HepG2 (cell line): ENCODE results near the gene COMT. TPM values are rescaled to one million over a fixed set of nuclear protein-coding genes. Genes with fewer than 3 reads are reported as not detected.

ENCODE experiments used
- ATAC-seq: fragments of 200-7000 bp; cut with Tn5 transposase; 3 replicates; pipeline ENCODE4 v1.9.1; 2020; ENCODE audit warnings: mild to moderate bottlenecking, moderate library complexity
- BruUV-seq: library from RNA; stranded (reverse); fragments of 400-500 nt; replicated peaks from 2 replicates; lab custom pipeline; 2021; lab: Mats Ljungman, UMichigan
- CTCF ChIA-PET: fragments of 300-600 bp; formaldehyde crosslinking; extraction: SDS; loops from one replicate; lab custom pipeline; 2021; ENCODE audit warnings: low total read pairs, inconsistent platforms, low intra/inter-chr PET ratio; lab: Yijun Ruan, JAX
- POLR2A ChIA-PET: fragments of 350-600 bp; sonication (Branson Sonifier 250); formaldehyde crosslinking; loops from one replicate; lab custom pipeline; 2020; ENCODE audit warnings: antibody characterized with exemption, inconsistent platforms; lab: Yijun Ruan, JAX
- DNase-seq: peaks from one replicate; pipeline ENCODE4 v3.0.0-alpha.2; 2015; ENCODE audit warnings: low spot score
- FAIRE-seq: peaks from 3 replicates; lab custom pipeline; 2011; peaks lifted over from hg19 to GRCh38; lab: Jason Lieb, UNC
- H2AFZ ChIP-seq: one replicate; pipeline ENCODE4 v1.6.1; 2011; ENCODE audit warnings: low read length, inconsistent platforms
- H3K27ac ChIP-seq: fragments of 300-600 bp; 3 replicates; pipeline ENCODE4 v1.8.0; 2011; ENCODE audit warnings: mixed run types, mild to moderate bottlenecking, mixed read lengths, low read length, inconsistent platforms; ENCODE audit not compliant: insufficient read depth; ENCODE audit errors: extremely low read length
- H3K27me3 ChIP-seq, 2 experiments: fragments of 200-600 bp in 1 of 2; 2 replicates in 1 of 2; 3 replicates in 1 of 2; pipeline versions ENCODE4 v1.6.0 to v1.8.0; 2011; ENCODE audit warnings: low read length in 2 of 2, mild to moderate bottlenecking in 2 of 2, moderate library complexity in 2 of 2, inconsistent platforms in 1 of 2; ENCODE audit not compliant: insufficient read depth in 2 of 2, control insufficient read depth in 1 of 2
- H3K36me3 ChIP-seq, 2 experiments: fragments of 200-600 bp in 1 of 2; replicated peaks in 1 of 2; 2 replicates in 1 of 2; 3 replicates in 1 of 2; pipeline versions ENCODE4 v1.5.1 to v1.8.0; 2011; ENCODE audit warnings: low read length in 2 of 2, inconsistent platforms in 1 of 2; ENCODE audit not compliant: insufficient read depth in 2 of 2, control insufficient read depth in 1 of 2
- H3K4me1 ChIP-seq: 2 replicates; pipeline ENCODE4 v1.5.1; 2012; ENCODE audit warnings: low read length, inconsistent platforms; ENCODE audit not compliant: insufficient read depth
- H3K4me2 ChIP-seq: 2 replicates; pipeline ENCODE4 v1.6.0; 2011; ENCODE audit warnings: low read depth, low read length, inconsistent platforms
- H3K4me3 ChIP-seq, 3 experiments: fragments of 200-600 bp in 1 of 3; sonication (generic), shearing (Covaris generic) in 1 of 3; replicated peaks in 1 of 3; 2 replicates each; pipeline ENCODE4 v1.5.1; 2011 to 2016; ENCODE audit warnings: low read length in 3 of 3, inconsistent platforms in 2 of 3, low read depth in 2 of 3, mild to moderate bottlenecking in 2 of 3, control low read depth in 1 of 3, mixed read lengths in 1 of 3; ENCODE audit not compliant: insufficient read depth in 1 of 3
- H3K79me2 ChIP-seq: one replicate; pipeline ENCODE4 v1.6.1; 2011; ENCODE audit warnings: low read length, inconsistent platforms; ENCODE audit not compliant: insufficient read depth
- H3K9ac ChIP-seq: 2 replicates; pipeline ENCODE4 v1.6.0; 2011; ENCODE audit warnings: mild to moderate bottlenecking, low read depth, low read length, inconsistent platforms; ENCODE audit not compliant: insufficient read depth
- H3K9me3 ChIP-seq: 2 replicates; pipeline ENCODE4 v1.5.1; 2012; ENCODE audit warnings: mild to moderate bottlenecking, low read length
- H4K20me1 ChIP-seq: 2 replicates; pipeline ENCODE4 v1.6.0; 2011; ENCODE audit warnings: inconsistent platforms, mild to moderate bottlenecking, low read length, moderate library complexity; ENCODE audit not compliant: insufficient read depth
- HNRNPH1 ChIP-seq: fragments of 200-400 bp; formaldehyde crosslinking; optimal IDR thresholded peaks from 2 replicates; pipeline ENCODE3; 2017; ENCODE audit warnings: mild to moderate bottlenecking, low read depth, low read length
- MATR3 ChIP-seq: sonication (generic); formaldehyde crosslinking; IDR thresholded peaks from 2 replicates; pipeline ENCODE4 v1.4.0; 2020; ENCODE audit warnings: missing genetic modification reagents
- MEF2D ChIP-seq: sonication (generic); formaldehyde crosslinking; IDR thresholded peaks from 2 replicates; pipeline ENCODE4 v1.5.1; 2020; ENCODE audit warnings: mild to moderate bottlenecking, missing genetic modification reagents
- ZFP37 ChIP-seq: sonication (generic); formaldehyde crosslinking; IDR thresholded peaks from 2 replicates; pipeline ENCODE4 v1.4.0; 2020; ENCODE audit warnings: missing genetic modification reagents, borderline replicate concordance
- ZMYM4 ChIP-seq: sonication (generic); formaldehyde crosslinking; IDR thresholded peaks from 2 replicates; pipeline ENCODE4 v1.8.1; 2023; ENCODE audit warnings: mild to moderate bottlenecking, missing genetic modification reagents
- ZNF570 ChIP-seq: sonication (generic); formaldehyde crosslinking; IDR thresholded peaks from 2 replicates; pipeline ENCODE4 v1.4.0; 2020; ENCODE audit warnings: mild to moderate bottlenecking, missing genetic modification reagents, borderline replicate concordance
- ZNF775 ChIP-seq: sonication (generic); formaldehyde crosslinking; IDR thresholded peaks from 2 replicates; pipeline ENCODE4 v1.4.0; 2020; ENCODE audit warnings: missing genetic modification reagents, mild to moderate bottlenecking, moderate library complexity, borderline replicate concordance
- WGBS: methylation state at CpG from one replicate; pipeline ENCODE4 v1.1.6; 2017; ENCODE audit warnings: low lambda C conversion rate; 5-methylcytosine and 5-hydroxymethylcytosine counted together
- in situ Hi-C: cut with HindIII; loops from 2 replicates; pipeline ENCODE4 v1.10.0; 2017; ENCODE audit warnings: low pct_unique_long_range_greater_than_20kb; ENCODE audit not compliant: extremely low pct_ligation_motif_present
- intact Hi-C: fragments of 100-400 bp; cut with micrococcal nuclease; formaldehyde crosslinking; loops from one replicate; pipeline ENCODE4 v1.10.0; 2022; ENCODE audit not compliant: unreplicated experiment
- polyA plus RNA-seq, 8 experiments: library from polyadenylated mRNA; depleted of rRNA in 3 of 8; stranded (reverse) in 7 of 8; unstranded in 1 of 8; fragments of >200 nt; fragmentation: Illumina TruSeq in 4 of 8; extraction: Trizol in 4 of 8; gene quantifications; 2 replicates each; pipeline versions ENCODE4 v1.2.1 to v1.2.3, GENCODE V29; 2011 to 2016; ENCODE audit warnings: low read depth in 4 of 8, missing spikeins in 1 of 8, mixed read lengths in 1 of 8; ENCODE audit not compliant: insufficient read depth in 1 of 8
- total RNA-seq, 5 experiments: library from RNA; depleted of rRNA; stranded (reverse); fragments of >200 nt; fragmentation: Illumina TruSeq; extraction: Trizol; gene quantifications; 2 replicates each; pipeline ENCODE4 v1.2.3, GENCODE V29; 2016; ENCODE audit warnings: low read depth in 1 of 5

COMT gene
- total and polyA plus RNA-seq, 2 of the 13 experiments (the other 11 are each of a cell fraction or from before 2014, with no cell fraction given), result 156 to 162 TPM

GRCh38 chr22:19981961-19982920, 40.7 kb downstream of the COMT start:
- in situ Hi-C loops, result no loop called here
- no TSS peak for BruUV-seq
- Histone ChIP-seq H2AFZ (no peak overlapping the region), H4K20me1 (peaks cover 9% of the 10 kb centered on the region; the same call in 1 of the 2 replicates), H3K27me3 (no peaks in the 10 kb centered on the region)
- TF ChIP-seq ZMYM4 (CRISPR knock-in tag) (no peak), ZNF775 (CRISPR knock-in tag) (no peak), HNRNPH1 (no peak), ZNF570 (CRISPR knock-in tag) (no peak), ZFP37 (CRISPR knock-in tag) (no peak), MEF2D (no peak), MATR3 (no peak)
- TF ChIP-seq, all 625 proteins: peak for 0
- no peak for ATAC-seq
- Histone ChIP-seq H3K4me3 (no peak overlapping the region), H3K9ac (no peak overlapping the region), H3K79me2 (no peaks in the 10 kb centered on the region), H3K4me1 (peaks cover 14% of the 10 kb centered on the region), H3K4me2 (no peak overlapping the region), H3K36me3 (peaks cover 1 to 13% of the 10 kb centered on the region in 2 experiments; a peak in 2 of 5 replicates), H3K27ac (no peak overlapping the region), H3K9me3 (no peaks in the 10 kb centered on the region)
- DNase-seq, result no peak
- ChIA-PET POLR2A (no interaction called here), CTCF (no interaction called here)
- intact Hi-C loops, result no loop called here
- 97% methylated on average over 9 of the region's 16 CpGs for WGBS
- FAIRE-seq, result no peak
